A549 (cell line): ENCODE measurements around the gene MFSD2A. TPM values are rescaled to one million over a fixed set of nuclear protein-coding genes. Genes with fewer than 3 reads are reported as not detected.
"Not testable (repeated sequence)": the region's sequence is repeated elsewhere in the genome, so short reads cannot be mapped to it uniquely, and the experiment has no call there.

Source experiments
- ATAC-seq, 2 experiments: fragments of 200-7000 bp in 1 of 2; fragments of >200 bp in 1 of 2; cut with Nextera tagmentation in 1 of 2; cut with Tn5 transposase in 1 of 2; 3 replicates each; pipeline versions ENCODE4 v1.8.0 to v1.9.1; 2018 to 2020; ENCODE audit warnings: mild to moderate bottlenecking in 1 of 2, moderate library complexity in 1 of 2
- CTCF ChIA-PET: fragments of 300-600 bp; sonication (Branson Sonifier 250); formaldehyde crosslinking; extraction: SDS; loops from one replicate; lab custom pipeline; 2021; ENCODE audit warnings: antibody characterized with exemption, inconsistent platforms; lab: Yijun Ruan, JAX
- POLR2A ChIA-PET: fragments of 350-600 bp; formaldehyde crosslinking; extraction: SDS; loops from one replicate; lab custom pipeline; 2021; ENCODE audit warnings: antibody characterized with exemption, inconsistent platforms; lab: Yijun Ruan, JAX
- DNase-seq, 2 experiments: peaks; one replicate each; pipeline versions ENCODE4 v3.0.0 to v3.0.0-alpha.2; 2011 to 2016; ENCODE audit warnings: low read depth in 1 of 2, low spot score in 1 of 2
- FAIRE-seq: peaks from 2 replicates; lab custom pipeline; 2011; peaks lifted over from hg19 to GRCh38; lab: Jason Lieb, UNC
- H3K27ac ChIP-seq, 2 experiments: fragments of >200 bp; sonication (Bioruptor Twin); formaldehyde crosslinking; 3 replicates each; pipeline ENCODE4 v1.5.1; 2016 to 2017
- H3K4me1 ChIP-seq: fragments of >200 bp; sonication (Bioruptor Twin); formaldehyde crosslinking; 3 replicates; pipeline ENCODE4 v1.6.1; 2016
- H3K4me2 ChIP-seq: fragments of >200 bp; sonication (Bioruptor Twin); formaldehyde crosslinking; 3 replicates; pipeline ENCODE4 v1.6.1; 2016
- H3K4me3 ChIP-seq: fragments of >200 bp; sonication (Bioruptor Twin); formaldehyde crosslinking; 3 replicates; pipeline ENCODE4 v1.5.1; 2016
- H3K9me3 ChIP-seq: fragments of >200 bp; sonication (Bioruptor Twin); formaldehyde crosslinking; 3 replicates; pipeline ENCODE4 v1.6.1; 2016
- CBX2 ChIP-seq: fragments of 200-600 bp; sonication (generic); IDR thresholded peaks from 2 replicates; pipeline ENCODE4 v1.6.1; 2016; ENCODE audit warnings: low read depth, mild to moderate bottlenecking, borderline replicate concordance
- CBX8 ChIP-seq: fragments of 200-600 bp; sonication (generic); IDR thresholded peaks from 2 replicates; pipeline ENCODE4 v1.6.1; 2016
- EHF ChIP-seq: fragments of 250-450 bp; sonication (Bioruptor Pico); IDR thresholded peaks from 2 replicates; pipeline ENCODE4 v1.5.0; 2020; ENCODE audit warnings: mild to moderate bottlenecking
- ESRRA ChIP-seq: fragments of 150-350 bp; IDR thresholded peaks from 2 replicates; pipeline ENCODE4 v1.6.1; 2014; ENCODE audit warnings: mild to moderate bottlenecking, low read length, borderline replicate concordance
- GATA3 ChIP-seq: IDR thresholded peaks from 2 replicates; pipeline ENCODE4 v1.6.1; 2012; ENCODE audit warnings: borderline replicate concordance
- HEYL ChIP-seq: fragments of 250-450 bp; sonication (Bioruptor Pico); IDR thresholded peaks from 2 replicates; pipeline ENCODE4 v1.8.0; 2021; ENCODE audit warnings: mild to moderate bottlenecking, moderate library complexity
- KDM1A ChIP-seq: fragments of 200-600 bp; sonication (generic); IDR thresholded peaks from 2 replicates; pipeline ENCODE4 v1.6.1; 2016; ENCODE audit warnings: low read depth, mild to moderate bottlenecking
- KDM5A ChIP-seq: fragments of 200-600 bp; sonication (generic); IDR thresholded peaks from 2 replicates; pipeline ENCODE4 v1.6.1; 2016; ENCODE audit warnings: antibody characterized with exemption, mild to moderate bottlenecking
- NFE2L2 ChIP-seq: fragments of 150-350 bp; conservative IDR thresholded peaks from 2 replicates; pipeline ENCODE4 v1.6.1; 2014; ENCODE audit warnings: low read length
- POLR2A ChIP-seq: IDR thresholded peaks from 2 replicates; pipeline ENCODE4 v1.6.1; 2012; ENCODE audit warnings: mild to moderate bottlenecking, low read length
- RAD21 ChIP-seq, 2 experiments: fragments of >200 bp in 1 of 2; sonication (Bioruptor Twin) in 1 of 2; formaldehyde crosslinking in 1 of 2; IDR thresholded peaks in 1 of 2; conservative IDR thresholded peaks in 1 of 2; 2 replicates in 1 of 2; 3 replicates in 1 of 2; pipeline ENCODE4 v1.6.1; 2012 to 2018; ENCODE audit warnings: inconsistent platforms in 1 of 2
- ZFP36 ChIP-seq: fragments of 450-650 bp; IDR thresholded peaks from 2 replicates; pipeline ENCODE4 v1.6.1; 2014; ENCODE audit warnings: borderline replicate concordance; ENCODE audit not compliant: partially characterized antibody
- ZNF302 ChIP-seq: fragments of 250-450 bp; sonication (Bioruptor Pico); IDR thresholded peaks from 2 replicates; pipeline ENCODE4 v1.9.0; 2021; ENCODE audit warnings: inconsistent platforms, mild to moderate bottlenecking, moderate library complexity
- ZSCAN20 ChIP-seq: fragments of 250-450 bp; sonication (Bioruptor Pico); IDR thresholded peaks from 2 replicates; pipeline ENCODE4 v1.8.0; 2022; ENCODE audit warnings: mild to moderate bottlenecking, moderate library complexity
- WGBS: methylation state at CpG from one replicate; pipeline ENCODE4 v1.1.6; 2017; ENCODE audit errors: missing lambda C conversion rate; 5-methylcytosine and 5-hydroxymethylcytosine counted together
- polyA plus RNA-seq, 4 experiments: library from polyadenylated mRNA; depleted of rRNA in 3 of 4; stranded (reverse); fragments of >200 nt; fragmentation: RNase III in 1 of 4; extraction: RNeasy Plus Mini Kit Qiagen cat#74134 plus additional on column Dnase treatment in 1 of 4; gene quantifications; 2 replicates in 3 of 4; 3 replicates in 1 of 4; pipeline ENCODE4 v1.2.3, GENCODE V29; 2011 to 2017
- TF ChIP-seq, protein P1 (sequence below): fragments of >200 bp; sonication (Bioruptor Twin); formaldehyde crosslinking; IDR thresholded peaks from 3 replicates; pipeline ENCODE4 v1.6.1; 2016
- TF ChIP-seq, protein P2 (sequence below): IDR thresholded peaks from 2 replicates; pipeline ENCODE4 v1.6.1; 2012
- TF ChIP-seq, protein P3 (sequence below): fragments of 250-450 bp; sonication (Bioruptor Pico); IDR thresholded peaks from 2 replicates; pipeline ENCODE4 v1.5.0; 2020; ENCODE audit warnings: low read depth, mild to moderate bottlenecking, moderate library complexity

Gene MFSD2A
- polyA plus RNA-seq, 2 of the 4 experiments (the other 2 are of a cell fraction) = 3.0 to 3.1 TPM

DNA sequence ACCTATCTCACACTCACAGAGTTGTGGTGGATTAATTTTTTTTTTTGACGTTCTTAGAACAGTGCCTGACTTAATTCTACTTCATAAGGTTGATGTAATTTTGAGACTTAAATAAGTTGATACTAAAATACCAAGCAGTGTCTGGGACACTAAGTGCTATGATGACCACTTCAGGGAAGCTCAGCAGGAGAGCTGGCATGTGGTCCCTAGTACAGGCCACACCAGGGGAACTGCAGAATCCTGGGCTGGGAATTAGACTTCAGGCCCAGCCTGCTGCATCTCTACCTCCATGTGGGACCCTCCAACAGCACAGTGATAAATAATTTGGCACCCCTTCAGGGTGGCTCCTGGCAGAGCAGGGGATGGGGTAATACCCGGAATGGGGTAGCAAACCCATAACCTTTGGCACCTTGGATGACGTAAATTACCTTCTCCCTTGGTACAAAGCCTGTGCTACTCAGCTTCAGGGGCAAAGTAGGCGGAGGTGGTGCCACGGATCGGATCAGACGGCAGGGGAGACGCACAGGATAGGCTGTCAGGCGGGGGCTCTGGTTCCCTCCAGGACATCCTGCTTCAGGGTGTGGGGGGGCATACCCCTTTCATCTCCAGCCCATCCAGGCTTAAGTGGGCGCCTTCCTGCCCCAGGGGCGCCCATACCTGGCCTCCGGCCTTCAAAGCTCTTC, 4.8 kb downstream of the MFSD2A start:
- ChIA-PET POLR2A (no interaction called here), CTCF (interaction anchor here (0.6 to 4.8 kb wide), 8 partner anchors 13 to 73 kb away, joined by 3 to 21 read pairs (median 3); no protein-coding TSS in a partner anchor)
- H3K9me3 ChIP-seq = no peaks in the 10 kb centered on the region
- H3K4me2 ChIP-seq = no peak overlapping the region
- ATAC-seq = no peak
- no peak for TF ChIP-seq RAD21 (conservative IDR thresholded peaks at IDR 0.05 in 1 of 2, IDR thresholded peaks at IDR 0.05 in 1 of 2)
- TF ChIP-seq NFE2L2 = no peak
- no peak for TF ChIP-seq ZSCAN20 (CRISPR knock-in tag)
- TF ChIP-seq, protein P1, sequence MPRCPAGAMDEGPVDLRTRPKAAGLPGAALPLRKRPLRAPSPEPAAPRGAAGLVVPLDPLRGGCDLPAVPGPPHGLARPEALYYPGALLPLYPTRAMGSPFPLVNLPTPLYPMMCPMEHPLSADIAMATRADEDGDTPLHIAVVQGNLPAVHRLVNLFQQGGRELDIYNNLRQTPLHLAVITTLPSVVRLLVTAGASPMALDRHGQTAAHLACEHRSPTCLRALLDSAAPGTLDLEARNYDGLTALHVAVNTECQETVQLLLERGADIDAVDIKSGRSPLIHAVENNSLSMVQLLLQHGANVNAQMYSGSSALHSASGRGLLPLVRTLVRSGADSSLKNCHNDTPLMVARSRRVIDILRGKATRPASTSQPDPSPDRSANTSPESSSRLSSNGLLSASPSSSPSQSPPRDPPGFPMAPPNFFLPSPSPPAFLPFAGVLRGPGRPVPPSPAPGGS = no peak
- TF ChIP-seq, protein P2, sequence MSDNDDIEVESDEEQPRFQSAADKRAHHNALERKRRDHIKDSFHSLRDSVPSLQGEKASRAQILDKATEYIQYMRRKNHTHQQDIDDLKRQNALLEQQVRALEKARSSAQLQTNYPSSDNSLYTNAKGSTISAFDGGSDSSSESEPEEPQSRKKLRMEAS = no peak
- no peak for TF ChIP-seq GATA3
- no peak overlapping the region for H3K4me3 ChIP-seq
- H3K27ac ChIP-seq = no peak overlapping the region
- no peak for FAIRE-seq
- no peak for DNase-seq
- WGBS = 90% methylated on average over 11 of the region's 12 CpGs
- H3K4me1 ChIP-seq = peaks cover 7% of the 10 kb centered on the region; the same call in 2 of the 3 replicates

DNA sequence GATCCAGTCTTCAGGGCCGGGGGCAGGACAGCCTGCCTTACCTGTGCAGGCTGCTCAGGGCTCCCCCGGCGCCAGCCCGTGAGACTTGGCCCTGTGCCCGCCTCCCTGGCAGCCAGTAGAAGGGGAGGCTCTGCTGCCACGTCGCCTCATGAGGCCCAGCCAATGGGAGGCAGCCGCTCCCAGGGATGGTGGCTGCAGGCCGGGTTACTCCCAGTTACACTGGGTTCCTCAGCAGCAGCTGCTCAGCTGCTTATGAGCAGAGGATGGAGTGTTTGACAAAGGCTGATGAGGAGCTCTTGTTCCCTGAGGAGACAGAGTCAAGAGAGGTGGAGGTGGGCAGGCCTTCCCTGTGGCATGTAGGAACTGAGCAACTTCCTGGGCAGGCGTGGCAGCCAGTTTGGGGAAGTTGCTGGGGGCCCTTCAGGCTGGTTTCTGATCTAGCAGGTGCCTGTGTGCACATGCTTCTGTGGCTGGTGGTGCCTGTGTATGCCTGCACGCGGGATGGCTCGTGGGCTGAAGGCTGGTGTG, 5.5 kb downstream of the MFSD2A start:
- DNase-seq (no peak), FAIRE-seq (no peak)
- CTCF ChIA-PET = interaction anchor here (1.3 to 4.8 kb wide), 4 partner anchors 14 to 144 kb away, joined by 3 to 21 read pairs (median 6); no protein-coding TSS in a partner anchor

DNA sequence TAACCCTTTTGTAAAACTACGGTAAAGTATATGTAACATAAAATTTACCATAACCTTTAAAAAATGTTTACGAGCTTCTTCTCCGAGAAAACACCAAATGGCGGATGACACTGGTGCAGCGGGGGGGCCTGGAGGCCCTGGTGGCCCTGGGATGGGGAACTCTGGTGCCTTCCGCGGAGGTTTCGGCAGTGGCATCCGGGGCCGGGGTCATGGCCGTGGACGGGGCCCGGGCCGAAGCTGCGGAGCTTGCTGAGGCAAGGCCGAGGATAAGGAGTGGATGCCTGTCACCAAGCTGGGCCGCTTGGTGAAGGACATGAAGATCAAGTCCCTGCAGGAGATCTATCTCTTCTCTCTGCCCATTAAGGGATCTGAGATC, 7.5 kb downstream of the MFSD2A start:
- DNase-seq (no peak), ATAC-seq (no peak), FAIRE-seq (no peak)
- ChIA-PET POLR2A (no interaction called here), CTCF (interaction anchor here (1.1 to 2.2 kb wide), 4 partner anchors 10 to 61 kb away, joined by 4 to 8 read pairs (median 6); partner anchors contain the start of gene MYCL)
- H3K9me3 ChIP-seq = no peaks in the 10 kb centered on the region
- no peak overlapping the region for H3K27ac ChIP-seq
- TF ChIP-seq EHF (no peak), ESRRA (no peak), CBX2 (no peak), ZNF302 (no peak), ZFP36 (no peak), CBX8 (no peak), POLR2A (no peak)
- TF ChIP-seq, protein P3, sequence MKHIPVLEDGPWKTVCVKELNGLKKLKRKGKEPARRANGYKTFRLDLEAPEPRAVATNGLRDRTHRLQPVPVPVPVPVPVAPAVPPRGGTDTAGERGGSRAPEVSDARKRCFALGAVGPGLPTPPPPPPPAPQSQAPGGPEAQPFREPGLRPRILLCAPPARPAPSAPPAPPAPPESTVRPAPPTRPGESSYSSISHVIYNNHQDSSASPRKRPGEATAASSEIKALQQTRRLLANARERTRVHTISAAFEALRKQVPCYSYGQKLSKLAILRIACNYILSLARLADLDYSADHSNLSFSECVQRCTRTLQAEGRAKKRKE = no peak
- H3K4me2 ChIP-seq = no peak overlapping the region
- no peak overlapping the region for H3K4me3 ChIP-seq
- H3K4me1 ChIP-seq = no peaks in the 10 kb centered on the region
- 94% methylated on average over 11 of the region's 17 CpGs for WGBS

More for the DNA sequence above, 5.5 kb downstream of the MFSD2A start:
- no peaks in the 10 kb centered on the region for H3K9me3 ChIP-seq
- 85% methylated on average over 4 of the region's 13 CpGs for WGBS
- no peak for ATAC-seq
- no peak overlapping the region for H3K27ac ChIP-seq
- POLR2A ChIA-PET = no interaction called here
- H3K4me2 ChIP-seq = no peak overlapping the region
- H3K4me1 ChIP-seq = peaks cover 7% of the 10 kb centered on the region; the same call in 2 of the 3 replicates
- TF ChIP-seq HEYL (no peak), KDM5A (no peak), ESRRA (no peak), KDM1A (no peak)
- H3K4me3 ChIP-seq = no peak overlapping the region

DNA sequence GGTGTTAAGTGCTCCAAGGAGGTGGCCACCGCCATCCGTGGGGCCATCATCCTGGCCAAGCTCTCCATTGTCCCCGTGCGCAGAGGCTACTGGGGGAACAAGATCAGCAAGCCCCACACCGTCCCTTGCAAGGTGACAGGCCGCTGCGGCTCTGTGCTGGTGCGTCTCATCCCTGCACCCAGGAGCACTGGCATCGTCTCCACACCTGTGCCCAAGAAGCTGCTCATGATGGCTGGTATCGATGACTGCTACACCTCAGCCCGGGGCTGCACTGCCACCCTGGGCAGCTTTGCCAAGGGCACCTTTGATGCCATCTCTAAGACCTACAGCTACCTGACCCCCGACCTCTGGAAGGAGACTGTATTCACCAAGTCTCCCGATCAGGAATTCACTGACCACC, 8.0 kb downstream of the MFSD2A start:
- FAIRE-seq, POLR2A ChIA-PET, ATAC-seq, H3K4me3 ChIP-seq, H3K9me3 ChIP-seq, H3K4me2 ChIP-seq, H3K27ac ChIP-seq, DNase-seq, H3K4me1 ChIP-seq: not testable (repeated sequence)
- 100% methylated on average over 4 of the region's 13 CpGs for WGBS
- CTCF ChIA-PET = interaction anchor here (0.7 to 1.1 kb wide), 2 partner anchors 11 to 44 kb away, joined by 3 to 5 read pairs; no protein-coding TSS in a partner anchor
